Chondrocyte (in vitro differentiated cells): ENCODE results near the gene CRACDL. TPM values are rescaled to one million over a fixed set of nuclear protein-coding genes. Genes with fewer than 3 reads are reported as not detected.

Source experiments
- DNase-seq: peaks from one replicate; pipeline ENCODE4 v3.0.0; 2021; ENCODE audit warnings: mixed read lengths, low spot score
- H3K27ac Mint-ChIP-seq: one replicate; pipeline ENCODE4 v1.8.0; 2021; ENCODE audit warnings: mild to moderate bottlenecking, moderate library complexity, mixed read lengths; ENCODE audit not compliant: unreplicated experiment
- H3K27me3 Mint-ChIP-seq: 2 replicates; pipeline ENCODE4 v1.8.0; 2021; ENCODE audit warnings: low read depth, mixed read lengths
- H3K36me3 Mint-ChIP-seq: 2 replicates; pipeline ENCODE4 v1.8.0; 2021; ENCODE audit warnings: low read depth, mixed read lengths
- H3K4me1 Mint-ChIP-seq: 2 replicates; pipeline ENCODE4 v1.8.0; 2021; ENCODE audit warnings: low read depth, mild to moderate bottlenecking, mixed read lengths
- H3K4me3 Mint-ChIP-seq: one replicate; pipeline ENCODE4 v1.8.0; 2021; ENCODE audit warnings: mild to moderate bottlenecking, moderate library complexity, mixed read lengths; ENCODE audit not compliant: unreplicated experiment
- H3K9me3 Mint-ChIP-seq: 2 replicates; pipeline ENCODE4 v1.8.0; 2021; ENCODE audit warnings: low read depth, mixed read lengths
- CTCF ChIP-seq: fragments of 200-600 bp; sonication (generic); IDR thresholded peaks from 2 replicates; pipeline ENCODE4 v1.5.0; 2021; ENCODE audit warnings: antibody characterized with exemption, mild to moderate bottlenecking, moderate library complexity
- total RNA-seq: library from RNA; stranded (reverse); gene quantifications from 3 replicates; pipeline ENCODE4 v1.2.1, GENCODE V29; 2021

CRACDL gene
- total RNA-seq, 1 donor from 2014 or later = 17.0 TPM

GRCh38 chr2:98746426-98746825, 189.6 kb downstream of the CRACDL start:
- Mint-ChIP-seq H3K27ac (no peak overlapping the region), H3K4me3 (no peak overlapping the region)

GRCh38 chr2:98744595-98744994, 191.4 kb downstream of the CRACDL start:
- TF ChIP-seq CTCF = no peak
- H3K27ac Mint-ChIP-seq = no peak overlapping the region
- peaks cover 2% of the 10 kb centered on the region for H3K36me3 Mint-ChIP-seq
- no peaks in the 10 kb centered on the region for H3K9me3 Mint-ChIP-seq
- no peak for DNase-seq
- H3K4me1 Mint-ChIP-seq = peaks cover 12% of the 10 kb centered on the region
- peaks cover 43% of the 10 kb centered on the region for H3K27me3 Mint-ChIP-seq
- H3K4me3 Mint-ChIP-seq = no peak overlapping the region

More at GRCh38 chr2:98746426-98746825, 189.6 kb downstream of the CRACDL start:
- no peaks in the 10 kb centered on the region for H3K36me3 Mint-ChIP-seq
- no peaks in the 10 kb centered on the region for H3K9me3 Mint-ChIP-seq
- H3K4me1 Mint-ChIP-seq = peaks cover 12% of the 10 kb centered on the region
- DNase-seq = no peak
- H3K27me3 Mint-ChIP-seq = peaks cover 36% of the 10 kb centered on the region
- no peak for TF ChIP-seq CTCF

Other genes with a start within 250 kb of the CRACDL start
- 1.7 to 2.2 TPM (median 2.1 TPM) in 3 replicates for gene MGAT4A, start 205.1 kb downstream of the CRACDL start, total RNA-seq
- 0.17 to 0.26 TPM in 2 of 3 replicates, not detected in the other for gene C2orf15, start 205.5 kb upstream of the CRACDL start, total RNA-seq
- 2.3 to 4.0 TPM (median 3.3 TPM) in 3 replicates for gene TSGA10, start 218.7 kb upstream of the CRACDL start, total RNA-seq
- 3.4 to 4.0 TPM (median 3.6 TPM) in 3 replicates for gene LIPT1, start 218.7 kb upstream of the CRACDL start, total RNA-seq
- gene MITD1, start 244.8 kb upstream of the CRACDL start, total RNA-seq = 18.0 to 20.3 TPM (median 19.6 TPM) in 3 replicates
- gene MRPL30, start 245.0 kb upstream of the CRACDL start, total RNA-seq = 20.7 to 22.3 TPM (median 21.5 TPM) in 3 replicates